NT2/D1 (cell line): Measurements from ENCODE around the gene CDH13.

Experiments used
- SUZ12 ChIP-seq: IDR thresholded peaks from 2 replicates; pipeline ENCODE4 v1.6.1; 2011; ENCODE audit not compliant: insufficient read length, insufficient read depth; ENCODE audit errors: extremely low read depth
- YY1 ChIP-seq: IDR thresholded peaks from 2 replicates; pipeline ENCODE4 v1.6.1; 2011; ENCODE audit not compliant: insufficient read length, insufficient read depth
- ZNF274 ChIP-seq: IDR thresholded peaks from 2 replicates; pipeline ENCODE4 v1.6.1; 2011; ENCODE audit warnings: mild to moderate bottlenecking, low read depth, low read length

DNA sequence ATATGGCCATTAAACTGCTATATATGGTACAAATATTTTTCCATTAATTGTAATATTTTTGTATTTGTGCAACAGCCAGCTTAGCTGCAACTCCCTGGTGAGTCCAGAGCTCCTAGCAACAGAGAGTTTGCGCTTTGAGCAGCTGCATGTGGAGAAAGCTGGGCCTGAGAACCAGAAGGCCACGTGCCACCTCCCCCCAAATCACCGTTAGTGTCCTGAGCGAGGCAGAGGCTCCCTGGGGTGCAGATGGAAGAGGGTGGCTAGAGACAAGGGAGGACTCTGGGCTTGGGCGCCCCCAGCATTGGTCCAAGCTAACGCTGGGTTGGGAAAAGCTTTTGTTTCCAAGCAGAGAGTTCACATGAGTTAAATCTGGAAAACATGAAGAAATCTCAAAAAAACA, 1222.7 kb downstream of the CDH13 start:
- no peak for TF ChIP-seq YY1
- no peak for TF ChIP-seq ZNF274
- no peak for TF ChIP-seq SUZ12
